Astrocyte (in vitro differentiated cells and primary cell): Measurements from ENCODE around the gene CREG2.

Experiments used
- CTCF ChIP-seq: IDR thresholded peaks from 2 replicates; pipeline ENCODE4 v1.5.1; 2011; ENCODE audit warnings: low read depth, mild to moderate bottlenecking, inconsistent platforms, low read length, moderate library complexity; ENCODE audit not compliant: insufficient read depth
- EZH2 ChIP-seq: IDR thresholded peaks from 2 replicates; pipeline ENCODE4 v1.6.1; 2012; ENCODE audit warnings: mild to moderate bottlenecking, low read length, inconsistent platforms; ENCODE audit not compliant: insufficient read depth

- TF ChIP-seq CTCF = no peak
- no peak for TF ChIP-seq EZH2
These were observed 46.2 kb upstream of the CREG2 start for GRCh38 chr2:101433465-101433864.
